ENCODE data around the gene COPZ1. TPM values are rescaled to one million over a fixed set of nuclear protein-coding genes. Genes with fewer than 3 reads are reported as not detected.
A peak's percentile ranks its signal among the peaks of the same experiment; 100 is the strongest.

The COPZ1 gene
- total and polyA plus RNA-seq, 9 of the 15 experiments (the other 6 are each of a cell fraction or from before 2014, with no cell fraction given): 137 to 487 (median 233) TPM

DNA sequence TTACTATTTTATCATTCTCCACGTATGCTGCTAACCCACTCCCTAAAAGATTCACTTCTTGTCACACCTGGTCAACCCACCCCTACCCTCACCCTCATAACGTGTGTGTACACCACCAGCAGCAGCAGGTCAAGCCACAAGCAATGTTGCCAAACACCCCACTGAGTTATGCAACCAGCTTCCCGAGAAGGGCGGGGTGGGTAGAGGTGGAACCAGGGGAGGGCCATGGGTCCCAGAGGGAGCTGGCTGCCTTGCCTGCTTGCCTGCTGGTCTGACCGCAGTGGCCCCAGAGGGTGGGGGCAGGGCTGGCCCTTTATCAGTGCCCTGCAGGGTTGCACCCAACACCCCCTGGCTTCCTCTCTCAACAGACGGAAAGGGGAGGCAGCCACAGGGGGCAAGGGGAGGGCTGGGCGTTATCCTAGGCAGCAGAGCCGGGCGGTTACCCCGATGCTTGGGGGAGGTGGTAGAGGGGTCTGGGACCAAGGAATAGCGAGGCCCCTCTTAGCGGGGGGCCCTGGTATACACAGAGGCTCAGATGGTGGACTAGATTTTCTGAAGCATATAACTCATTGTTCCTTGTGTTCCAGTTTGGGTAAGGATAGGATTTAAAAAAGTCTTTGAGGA lies 20.6 kb upstream of the COPZ1 start (continued):
- TF ChIP-seq, protein P1, sequence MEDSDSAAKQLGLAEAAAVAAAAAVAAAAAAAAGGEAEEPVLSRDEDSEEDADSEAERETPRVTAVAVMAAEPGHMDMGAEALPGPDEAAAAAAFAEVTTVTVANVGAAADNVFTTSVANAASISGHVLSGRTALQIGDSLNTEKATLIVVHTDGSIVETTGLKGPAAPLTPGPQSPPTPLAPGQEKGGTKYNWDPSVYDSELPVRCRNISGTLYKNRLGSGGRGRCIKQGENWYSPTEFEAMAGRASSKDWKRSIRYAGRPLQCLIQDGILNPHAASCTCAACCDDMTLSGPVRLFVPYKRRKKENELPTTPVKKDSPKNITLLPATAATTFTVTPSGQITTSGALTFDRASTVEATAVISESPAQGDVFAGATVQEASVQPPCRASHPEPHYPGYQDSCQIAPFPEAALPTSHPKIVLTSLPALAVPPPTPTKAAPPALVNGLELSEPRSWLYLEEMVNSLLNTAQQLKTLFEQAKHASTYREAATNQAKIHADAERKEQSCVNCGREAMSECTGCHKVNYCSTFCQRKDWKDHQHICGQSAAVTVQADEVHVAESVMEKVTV (CRISPR knock-in tag; IDR thresholded peaks at IDR 0.05): no peak
- TF ChIP-seq NCOA6 (IDR thresholded peaks at IDR 0.05) (no peak), CSDE1 (IDR thresholded peaks at IDR 0.05) (no peak), MYC (IDR thresholded peaks at IDR 0.05; ENCODE audit: low read depth, low read length) (peak; percentile 77), MYC (CRISPR knock-in tag; IDR thresholded peaks at IDR 0.05; ENCODE audit: borderline replicate concordance, low read depth) (no peak), POLR2AphosphoS5 (IDR thresholded peaks at IDR 0.05; ENCODE audit: control insufficient read depth, insufficient read depth, low read depth, low read length) (peak; percentile 98), ZNF699 (CRISPR knock-in tag; IDR thresholded peaks at IDR 0.05; ENCODE audit: insufficient replicate concordance) (no peak), JUN (IDR thresholded peaks at IDR 0.05; ENCODE audit: borderline replicate concordance, low read depth, low read length) (0 out of 2 replicates have a peak, but pooled peaks have one; percentile 4), JUN (CRISPR knock-in tag; IDR thresholded peaks at IDR 0.05; ENCODE audit: borderline replicate concordance) (no peak; the same call in 1 of the 2 replicates), HNRNPL (IDR thresholded peaks at IDR 0.05; ENCODE audit: low read depth, low read length) (peak; percentile 88), ZNF41 (CRISPR knock-in tag; conservative IDR thresholded peaks at IDR 0.05) (no peak), SMAD1 (IDR thresholded peaks at IDR 0.05; ENCODE audit: low read depth, low read length, partially characterized antibody) (peak; percentile 96), GATAD2A (IDR thresholded peaks at IDR 0.05) (peak; percentile 96), ILK (tag; IDR thresholded peaks at IDR 0.05; ENCODE audit: borderline replicate concordance, low read depth) (no peak), PCBP2 (IDR thresholded peaks at IDR 0.05; ENCODE audit: low read depth, low read length, poor library complexity, severe bottlenecking) (no peak), KAT8 (IDR thresholded peaks at IDR 0.05; ENCODE audit: low read depth) (no peak), LEF1 (IDR thresholded peaks at IDR 0.05) (peak; percentile 99), GABPA (tag; conservative IDR thresholded peaks at IDR 0.05; ENCODE audit: low read depth) (peak; percentile 48), TAL1 (IDR thresholded peaks at IDR 0.05) (peak; percentile 97), NR1H2 (CRISPR knock-in tag; IDR thresholded peaks at IDR 0.05) (peak; percentile 88; the same call in 1 of the 2 replicates), RAD51 (IDR thresholded peaks at IDR 0.05; ENCODE audit: borderline replicate concordance, low read depth) (peak; percentile 47; the same call in 1 of the 2 replicates), ZNF347 (CRISPR knock-in tag; IDR thresholded peaks at IDR 0.05; ENCODE audit: low read depth) (no peak), SRSF9 (IDR thresholded peaks at IDR 0.05; ENCODE audit: borderline replicate concordance, low read depth, low read length) (no peak), MAZ (CRISPR knock-in tag; conservative IDR thresholded peaks at IDR 0.05 in 1 of 2, IDR thresholded peaks at IDR 0.05 in 1 of 2) (peak; percentile 99 to 100), CBFA2T2 (conservative IDR thresholded peaks at IDR 0.05) (peak; percentile 99)
- TF ChIP-seq, protein P2, sequence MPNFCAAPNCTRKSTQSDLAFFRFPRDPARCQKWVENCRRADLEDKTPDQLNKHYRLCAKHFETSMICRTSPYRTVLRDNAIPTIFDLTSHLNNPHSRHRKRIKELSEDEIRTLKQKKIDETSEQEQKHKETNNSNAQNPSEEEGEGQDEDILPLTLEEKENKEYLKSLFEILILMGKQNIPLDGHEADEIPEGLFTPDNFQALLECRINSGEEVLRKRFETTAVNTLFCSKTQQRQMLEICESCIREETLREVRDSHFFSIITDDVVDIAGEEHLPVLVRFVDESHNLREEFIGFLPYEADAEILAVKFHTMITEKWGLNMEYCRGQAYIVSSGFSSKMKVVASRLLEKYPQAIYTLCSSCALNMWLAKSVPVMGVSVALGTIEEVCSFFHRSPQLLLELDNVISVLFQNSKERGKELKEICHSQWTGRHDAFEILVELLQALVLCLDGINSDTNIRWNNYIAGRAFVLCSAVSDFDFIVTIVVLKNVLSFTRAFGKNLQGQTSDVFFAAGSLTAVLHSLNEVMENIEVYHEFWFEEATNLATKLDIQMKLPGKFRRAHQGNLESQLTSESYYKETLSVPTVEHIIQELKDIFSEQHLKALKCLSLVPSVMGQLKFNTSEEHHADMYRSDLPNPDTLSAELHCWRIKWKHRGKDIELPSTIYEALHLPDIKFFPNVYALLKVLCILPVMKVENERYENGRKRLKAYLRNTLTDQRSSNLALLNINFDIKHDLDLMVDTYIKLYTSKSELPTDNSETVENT (CRISPR knock-in tag; IDR thresholded peaks at IDR 0.05): 0 out of 2 replicates have a peak, but pooled peaks have one; percentile 5
